Measurements from ENCODE around the gene FAM47E. TPM values are rescaled to one million over a fixed set of nuclear protein-coding genes. Genes with fewer than 3 reads are reported as not detected.
"Not testable (repeated sequence)": the region's sequence is repeated elsewhere in the genome, so short reads cannot be mapped to it uniquely, and the experiment has no call there.

FAM47E gene
- total and polyA plus RNA-seq, 2 of the 8 experiments (the other 6 are each of a cell fraction or from before 2014, with no cell fraction given): 1.3 to 1.4 TPM

DNA sequence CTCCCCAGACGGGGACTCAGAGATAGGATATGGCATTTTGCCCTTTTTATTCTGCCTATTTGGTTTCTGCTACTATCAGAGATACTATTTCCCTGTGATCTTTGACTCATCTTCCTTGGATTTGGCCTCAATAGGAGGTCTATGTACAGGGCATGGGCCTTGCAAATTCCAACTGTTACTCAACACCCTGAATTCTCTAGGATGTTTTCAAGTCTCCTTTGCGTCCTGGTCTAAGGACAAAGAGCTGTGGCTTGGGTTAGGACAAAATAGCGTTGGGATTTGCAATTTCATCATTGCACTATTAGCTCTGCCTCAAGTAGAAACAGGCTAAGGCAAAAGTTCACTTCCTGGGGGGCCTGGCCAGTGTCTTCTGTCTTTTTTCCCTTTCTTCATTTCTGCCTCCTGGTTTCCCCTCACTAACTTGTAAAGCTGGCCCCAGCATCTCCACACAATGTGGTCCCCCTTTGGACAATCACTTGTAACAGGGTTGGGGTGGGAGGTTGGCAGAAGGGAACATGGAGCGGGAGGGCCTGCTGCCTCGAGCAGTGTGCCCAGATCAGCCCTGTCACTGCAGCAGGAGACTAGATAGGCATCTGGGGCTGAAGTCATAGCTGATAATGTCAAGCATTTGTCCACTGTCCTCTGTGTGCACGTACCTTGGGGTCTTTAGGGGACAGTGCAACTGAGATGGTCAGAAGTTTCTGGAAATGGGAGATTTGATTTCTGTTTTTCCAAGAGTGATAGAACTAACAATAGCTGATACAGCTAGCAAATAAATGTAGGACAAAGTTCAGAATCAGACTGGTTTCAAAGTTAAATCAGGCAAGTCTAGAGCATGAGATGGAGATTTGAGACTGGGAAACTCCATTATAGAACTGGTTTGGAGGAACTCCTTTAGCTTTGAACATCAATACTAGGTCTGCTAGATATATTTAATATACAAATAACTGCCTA, 29.2 kb downstream of the FAM47E start (continued):
- TF ChIP-seq, protein P1, sequence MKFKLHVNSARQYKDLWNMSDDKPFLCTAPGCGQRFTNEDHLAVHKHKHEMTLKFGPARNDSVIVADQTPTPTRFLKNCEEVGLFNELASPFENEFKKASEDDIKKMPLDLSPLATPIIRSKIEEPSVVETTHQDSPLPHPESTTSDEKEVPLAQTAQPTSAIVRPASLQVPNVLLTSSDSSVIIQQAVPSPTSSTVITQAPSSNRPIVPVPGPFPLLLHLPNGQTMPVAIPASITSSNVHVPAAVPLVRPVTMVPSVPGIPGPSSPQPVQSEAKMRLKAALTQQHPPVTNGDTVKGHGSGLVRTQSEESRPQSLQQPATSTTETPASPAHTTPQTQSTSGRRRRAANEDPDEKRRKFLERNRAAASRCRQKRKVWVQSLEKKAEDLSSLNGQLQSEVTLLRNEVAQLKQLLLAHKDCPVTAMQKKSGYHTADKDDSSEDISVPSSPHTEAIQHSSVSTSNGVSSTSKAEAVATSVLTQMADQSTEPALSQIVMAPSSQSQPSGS (IDR thresholded peaks at IDR 0.05; ENCODE audit: low read length): no peak
- TF ChIP-seq SIN3A (conservative IDR thresholded peaks at IDR 0.05 in 1 of 2, IDR thresholded peaks at IDR 0.05 in 1 of 2; ENCODE audit: low read depth in 1 of 2, low read length in 2 of 2): no peak
- TF ChIP-seq, protein P2, sequence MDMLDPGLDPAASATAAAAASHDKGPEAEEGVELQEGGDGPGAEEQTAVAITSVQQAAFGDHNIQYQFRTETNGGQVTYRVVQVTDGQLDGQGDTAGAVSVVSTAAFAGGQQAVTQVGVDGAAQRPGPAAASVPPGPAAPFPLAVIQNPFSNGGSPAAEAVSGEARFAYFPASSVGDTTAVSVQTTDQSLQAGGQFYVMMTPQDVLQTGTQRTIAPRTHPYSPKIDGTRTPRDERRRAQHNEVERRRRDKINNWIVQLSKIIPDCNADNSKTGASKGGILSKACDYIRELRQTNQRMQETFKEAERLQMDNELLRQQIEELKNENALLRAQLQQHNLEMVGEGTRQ (IDR thresholded peaks at IDR 0.05; ENCODE audit: low read length): no peak

DNA sequence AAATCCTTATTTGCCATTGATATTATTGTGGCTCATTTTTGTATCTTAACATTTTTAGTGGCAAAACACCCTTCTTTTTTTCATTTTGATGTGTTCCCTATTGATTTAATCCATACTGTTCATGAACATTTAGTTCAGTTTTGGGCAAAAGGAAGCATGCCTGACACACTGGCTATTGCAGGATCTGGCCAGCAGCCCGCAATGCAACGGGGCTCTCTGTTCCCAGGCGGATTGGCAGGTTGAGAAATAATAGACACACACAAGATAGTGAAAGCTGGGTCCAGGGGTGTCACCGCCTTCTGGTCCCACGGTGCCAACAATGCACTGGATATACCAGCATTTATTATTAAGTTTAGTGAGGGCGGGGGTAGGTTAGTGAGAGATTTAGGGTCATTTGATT, 30.1 kb downstream of the FAM47E start:
- not testable (repeated sequence) for H3K9ac ChIP-seq (replicated peaks in 1 of 4; ENCODE audit: extremely low read depth in 1 of 4, low read depth in 3 of 4, low read length in 3 of 4); H4K8ac ChIP-seq (ENCODE audit: extremely low read depth, insufficient read depth, low read length); H3K23ac ChIP-seq (ENCODE audit: insufficient read length); H2BK20ac ChIP-seq (ENCODE audit: low read length); H4K20me1 ChIP-seq (replicated peaks in 1 of 2; ENCODE audit: control insufficient read depth in 1 of 2, insufficient read depth in 2 of 2, low read length in 2 of 2); H3K79me2 ChIP-seq (ENCODE audit: control insufficient read depth in 1 of 2, insufficient read depth in 2 of 2, low read length in 2 of 2); H3K4me2 ChIP-seq (ENCODE audit: insufficient read depth in 1 of 2, low read depth in 2 of 2, low read length in 2 of 2); H3K4me1 ChIP-seq (replicated peaks in 1 of 4; ENCODE audit: control insufficient read depth in 3 of 4, insufficient read depth in 4 of 4, low read length in 3 of 4); H2BK120ac ChIP-seq (replicated peaks; ENCODE audit: low read depth, low read length); H4K5ac ChIP-seq (ENCODE audit: insufficient read length, low read depth, low read length); H2AK5ac ChIP-seq (ENCODE audit: low read depth, low read length); H2BK15ac ChIP-seq (ENCODE audit: low read length); H3K23me2 ChIP-seq (ENCODE audit: low read depth, low read length); H3K14ac ChIP-seq (ENCODE audit: insufficient read length); H3K4ac ChIP-seq (replicated peaks; ENCODE audit: insufficient read length, low read depth, low read length); H3K4me3 ChIP-seq (ENCODE audit: extremely low read depth in 1 of 4, insufficient read depth in 2 of 4, low read depth in 3 of 4, low read length in 4 of 4); H3K18ac ChIP-seq (ENCODE audit: extremely low read depth, low read length); H3K79me1 ChIP-seq (ENCODE audit: low read depth, low read length); H3K56ac ChIP-seq (replicated peaks; ENCODE audit: insufficient read length, low read depth, low read length); H3K27me3 ChIP-seq (replicated peaks in 1 of 4; ENCODE audit: control insufficient read depth in 3 of 4, extremely low read depth in 1 of 4, insufficient read depth in 3 of 4, low read length in 3 of 4); H4K91ac ChIP-seq (replicated peaks; ENCODE audit: insufficient read length, low read length); H2BK5ac ChIP-seq (ENCODE audit: low read depth, low read length); H2AFZ ChIP-seq (ENCODE audit: low read length); FAIRE-seq; H3K36me3 ChIP-seq (ENCODE audit: control insufficient read depth in 2 of 4, insufficient read depth in 4 of 4, low read length in 3 of 4); H2BK12ac ChIP-seq (ENCODE audit: low read depth, low read length); DNase-seq (ENCODE audit: low read depth in 1 of 2, low spot score in 2 of 2); H3K9me3 ChIP-seq (ENCODE audit: insufficient read depth in 2 of 2, low read depth in 1 of 2, low read length in 1 of 2); H3K27ac ChIP-seq (ENCODE audit: low read depth, low read length)
- POLR2A ChIA-PET (ENCODE audit: partially characterized antibody): interaction anchor here (1.6 kb wide), 1 partner anchor 31 kb away, joined by 3 read pairs; no protein-coding TSS in a partner anchor
- CTCF ChIA-PET (ENCODE audit: partially characterized antibody): interaction anchor here (0.6 to 1.4 kb wide), 7 partner anchors 11 to 129 kb away, joined by 3 to 6 read pairs (median 3); no protein-coding TSS in a partner anchor
- 88% methylated on average over 6 of the region's 6 CpGs; no CpG with 5 or more reads in 1 of the 2 experiments for WGBS, 2 experiments (ENCODE audit: extremely low coverage in 1 of 2, insufficient coverage in 1 of 2, insufficient read length in 1 of 2, insufficient replicate concordance in 2 of 2, low coverage in 1 of 2, low lambda C conversion rate in 2 of 2, missing lambda C conversion rate in 1 of 2)

All from H1 (cell line).